ENCODE measurements around the gene SOX13.

DNA sequence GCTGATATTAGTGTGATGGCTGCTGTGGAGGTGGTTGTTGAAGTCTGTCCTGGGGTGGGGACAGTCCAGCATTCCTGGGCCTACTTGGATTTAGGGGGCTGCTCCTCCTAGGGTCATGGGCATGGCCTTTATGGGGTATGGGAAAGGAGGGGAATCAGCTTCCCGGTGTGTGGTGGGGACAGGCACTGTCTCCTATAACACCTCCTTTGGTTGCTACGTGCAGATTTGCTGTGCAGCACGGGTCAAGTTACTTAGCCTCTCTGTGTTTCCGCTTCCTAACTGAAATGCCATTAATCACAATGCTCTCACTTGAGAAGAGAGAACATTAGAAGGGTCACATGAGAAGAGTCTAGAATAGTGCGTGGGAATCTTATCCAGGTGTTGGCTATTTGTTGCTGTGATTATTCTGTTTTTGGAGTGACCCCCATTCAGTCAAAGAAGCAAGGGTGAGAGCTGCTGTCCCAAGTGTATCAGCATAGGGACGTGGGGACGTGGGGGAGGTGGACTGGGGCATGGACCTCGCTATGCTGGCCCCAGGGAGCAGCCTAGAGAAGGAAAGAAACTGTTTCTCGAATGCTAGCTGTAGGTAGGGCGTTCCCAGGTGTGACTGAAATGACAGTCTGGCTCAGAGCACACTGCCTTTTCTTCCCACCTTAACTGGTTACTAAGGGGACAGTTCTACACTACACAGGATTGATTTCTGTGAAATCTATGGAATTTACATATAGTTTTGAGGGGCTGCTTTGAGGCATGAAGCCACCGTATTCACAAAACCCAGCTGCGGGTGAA, 19.9 kb downstream of the SOX13 start:
- TF ChIP-seq ZNF274 (IDR thresholded peaks at IDR 0.05; ENCODE audit: low read depth, low read length) (no peak), YY1 (IDR thresholded peaks at IDR 0.05; ENCODE audit: insufficient read depth, insufficient read length) (no peak)
